GM21528 (cell line): ENCODE results near the gene PCDHB11.
"Not testable (repeated sequence)": the region's sequence is repeated elsewhere in the genome, so short reads cannot be mapped to it uniquely, and the experiment has no call there.

ENCODE experiments used
- ATAC-seq: cut with Tn5 transposase; IDR thresholded peaks from one replicate; pipeline ENCODE4 v1.9.1; 2021; ENCODE audit warnings: mild to moderate bottlenecking, moderate library complexity; ENCODE audit not compliant: unreplicated experiment, low FRiP score

PCDHB11 gene

GRCh38 chr5:141234109-141234667 is 34.8 kb downstream of the PCDHB11 start:
- ATAC-seq = no peak

- ATAC-seq = not testable (repeated sequence)
These were observed 36.5 kb downstream of the PCDHB11 start for GRCh38 chr5:141235922-141236321.

- ATAC-seq = no peak
These were observed 37.3 kb downstream of the PCDHB11 start for GRCh38 chr5:141236516-141237313.

- ATAC-seq = no peak
These were observed 42.1 kb downstream of the PCDHB11 start for GRCh38 chr5:141241496-141241895.

GRCh38 chr5:141245250-141245717 is 45.9 kb downstream of the PCDHB11 start, which contains the start of gene PCDHB15:
TSS of gene PCDHB15 (plus strand) at chr5:141245395. CDS start at chr5:141245579, 184 bp downstream.
- ATAC-seq = no peak

GRCh38 chr5:141246971-141247370 is 47.5 kb downstream of the PCDHB11 start:
- not testable (repeated sequence) for ATAC-seq

- not testable (repeated sequence) for ATAC-seq
These were observed 48.0 kb downstream of the PCDHB11 start for GRCh38 chr5:141247434-141247833.

GRCh38 chr5:141250576-141250975 is 51.1 kb downstream of the PCDHB11 start:
- ATAC-seq = no peak
